Spinal cord (tissue), 10 donors: ENCODE results near the gene CCDC88C. TPM values are rescaled to one million over a fixed set of nuclear protein-coding genes. Genes with fewer than 3 reads are reported as not detected.
"Not testable (repeated sequence)": the region's sequence is repeated elsewhere in the genome, so short reads cannot be mapped to it uniquely, and the experiment has no call there.

Experiments used
- DNase-seq, 6 donors: peaks; one replicate each; pipeline versions ENCODE4 v3.0.0 to v3.0.0-alpha.2; 2013 to 2015; ENCODE audit warnings: low spot score in 6 of 6, low read depth in 4 of 6
- H3K27ac ChIP-seq: one replicate; pipeline ENCODE4 v1.5.1; 2013; ENCODE audit warnings: low read depth, low read length, control low read depth
- H3K27me3 ChIP-seq: one replicate; pipeline ENCODE4 v1.6.1; 2013; ENCODE audit warnings: low read length; ENCODE audit not compliant: control insufficient read depth, insufficient read depth
- H3K36me3 ChIP-seq: one replicate; pipeline ENCODE4 v1.6.1; 2013; ENCODE audit warnings: low read length; ENCODE audit not compliant: control insufficient read depth, insufficient read depth
- H3K4me1 ChIP-seq: one replicate; pipeline ENCODE4 v1.6.1; 2013; ENCODE audit warnings: low read length; ENCODE audit not compliant: control insufficient read depth, insufficient read depth
- H3K4me3 ChIP-seq: one replicate; pipeline ENCODE4 v1.5.1; 2013; ENCODE audit warnings: low read depth, low read length, control low read depth
- H3K9me3 ChIP-seq: one replicate; pipeline ENCODE4 v1.6.1; 2013; ENCODE audit warnings: low read length; ENCODE audit not compliant: control insufficient read depth, insufficient read depth
- WGBS: methylation state at CpG from one replicate; pipeline ENCODE4 v1.1.5; 2013; ENCODE audit warnings: missing lambda C conversion rate; ENCODE audit not compliant: insufficient coverage; 5-methylcytosine and 5-hydroxymethylcytosine counted together
- polyA plus RNA-seq, 2 donors: library from polyadenylated mRNA; unstranded; fragments of 120-200 nt; gene quantifications; one replicate each; pipeline ENCODE4 v1.2.1, GENCODE V29; 2013; ENCODE audit not compliant: insufficient read length in 2 of 2
- total RNA-seq, 2 donors: library from RNA; depleted of rRNA in 1 of 2; stranded (reverse); fragments of 120-200 nt in 1 of 2; fragments of >200 nt in 1 of 2; gene quantifications; one replicate each; pipeline versions ENCODE4 v1.2.3 to v1.2.4, GENCODE V29; 2013 to 2014
- donor health status: healthy.

Gene CCDC88C
- total and polyA plus RNA-seq, 4 donors = 8.8 to 22.6 (median 19.9) TPM

- 100% methylated on average over 1 of the region's 1 CpG for WGBS
- H3K27me3 ChIP-seq = no peaks in the 10 kb centered on the region
- no peak for DNase-seq
- no peak overlapping the region for H3K4me3 ChIP-seq
- H3K27ac ChIP-seq = no peak overlapping the region
- H3K36me3 ChIP-seq = peaks cover 23% of the 10 kb centered on the region
- no peaks in the 10 kb centered on the region for H3K4me1 ChIP-seq
- H3K9me3 ChIP-seq = no peaks in the 10 kb centered on the region
Observed at GRCh38 chr14:91229005-91229382, 188.6 kb downstream of the CCDC88C start.

GRCh38 chr14:91228112-91229004 lies 189.3 kb downstream of the CCDC88C start:
- H3K27me3 ChIP-seq = no peaks in the 10 kb centered on the region
- H3K36me3 ChIP-seq = peaks cover 17% of the 10 kb centered on the region
- no peaks in the 10 kb centered on the region for H3K9me3 ChIP-seq
- H3K27ac ChIP-seq = no peak overlapping the region
- no peaks in the 10 kb centered on the region for H3K4me1 ChIP-seq
- DNase-seq = no peak
- WGBS = 81% methylated on average over 13 of the region's 14 CpGs
- H3K4me3 ChIP-seq = no peak overlapping the region

GRCh38 chr14:91227183-91227628 lies 190.4 kb downstream of the CCDC88C start:
- no peaks in the 10 kb centered on the region for H3K27me3 ChIP-seq
- H3K4me3 ChIP-seq = no peak overlapping the region
- no peak overlapping the region for H3K27ac ChIP-seq
- H3K36me3 ChIP-seq = peaks cover 14% of the 10 kb centered on the region
- no peaks in the 10 kb centered on the region for H3K9me3 ChIP-seq
- no peak for DNase-seq
- WGBS = 86% methylated on average over 7 of the region's 7 CpGs
- no peaks in the 10 kb centered on the region for H3K4me1 ChIP-seq

- H3K4me1 ChIP-seq, H3K4me3 ChIP-seq, H3K9me3 ChIP-seq, DNase-seq, H3K27me3 ChIP-seq, H3K27ac ChIP-seq: not testable (repeated sequence)
- WGBS = no CpG with 5 or more reads among the region's 4 CpGs
- H3K36me3 ChIP-seq = peaks cover 20% of the 10 kb centered on the region
Observed at GRCh38 chr14:91226360-91226759, 191.3 kb downstream of the CCDC88C start.

GRCh38 chr14:91225025-91225424 lies 192.6 kb downstream of the CCDC88C start:
- Histone ChIP-seq H3K4me1 (peaks cover 3% of the 10 kb centered on the region), H3K36me3 (peaks cover 32% of the 10 kb centered on the region), H3K9me3 (no peaks in the 10 kb centered on the region), H3K27me3 (no peaks in the 10 kb centered on the region), H3K27ac (no peak overlapping the region), H3K4me3 (no peak overlapping the region)
- DNase-seq = no peak
- 90% methylated on average over 6 of the region's 7 CpGs for WGBS

GRCh38 chr14:91223028-91223783 lies 194.4 kb downstream of the CCDC88C start:
- WGBS = no CpG with 5 or more reads among the region's 1 CpG
- Histone ChIP-seq H3K9me3 (no peaks in the 10 kb centered on the region), H3K4me3 (no peak overlapping the region), H3K27ac (no peak overlapping the region), H3K27me3 (no peaks in the 10 kb centered on the region), H3K36me3 (peaks cover 33% of the 10 kb centered on the region), H3K4me1 (peaks cover 3% of the 10 kb centered on the region)
- no peak for DNase-seq

Other genes with a start within 250 kb of the CCDC88C start
- 1 to 10 TPM; 2.0 to 3.7 TPM for gene GPR68, start 173.1 kb downstream of the CCDC88C start, total RNA-seq
- 1 to 10 TPM; 4.9 to 6.4 TPM for gene GPR68, start 173.1 kb downstream of the CCDC88C start, polyA plus RNA-seq
- 10 to 100 TPM; 83.4 to 83.7 TPM for gene PPP4R3A, start 92.5 kb upstream of the CCDC88C start, total RNA-seq
- gene PPP4R3A, start 92.5 kb upstream of the CCDC88C start, polyA plus RNA-seq = 10 to 100 TPM; 72.5 to 74.2 TPM